Neural progenitor cell (in vitro differentiated cells): ENCODE results near the gene PIK3R6. TPM values are rescaled to one million over a fixed set of nuclear protein-coding genes. Genes with fewer than 3 reads are reported as not detected.

ENCODE experiments used
- DNase-seq: peaks from one replicate; pipeline ENCODE4 v3.0.0-alpha.2; 2016; ENCODE audit warnings: low spot score
- H2AFZ ChIP-seq: fragments of 200-600 bp; sonication (generic); replicated peaks from 2 replicates; pipeline ENCODE4 v1.6.1; 2016; ENCODE audit warnings: antibody characterized with exemption
- H3F3A ChIP-seq: fragments of 200-600 bp; sonication (generic); 2 replicates; pipeline ENCODE4 v1.6.1; 2016; ENCODE audit warnings: antibody characterized with exemption, low read depth
- H3K27ac ChIP-seq: fragments of 200-600 bp; sonication (generic); 2 replicates; pipeline ENCODE4 v1.5.1; 2016; ENCODE audit warnings: mild to moderate bottlenecking
- H3K27me3 ChIP-seq: fragments of 200-600 bp; sonication (generic); 2 replicates; pipeline ENCODE4 v1.6.1; 2016; ENCODE audit warnings: mild to moderate bottlenecking, moderate library complexity
- H3K36me3 ChIP-seq: fragments of 200-600 bp; sonication (generic); 2 replicates; pipeline ENCODE4 v1.5.1; 2016
- H3K4me1 ChIP-seq: fragments of 200-600 bp; sonication (generic); 2 replicates; pipeline ENCODE4 v1.6.1; 2016; ENCODE audit warnings: mixed run types
- H3K4me2 ChIP-seq: fragments of 200-600 bp; sonication (generic); 2 replicates; pipeline ENCODE4 v1.6.1; 2016
- H3K4me3 ChIP-seq: fragments of 200-600 bp; sonication (generic); 2 replicates; pipeline ENCODE4 v1.5.1; 2016
- H3K79me2 ChIP-seq: fragments of 200-600 bp; sonication (generic); 2 replicates; pipeline ENCODE4 v1.6.1; 2016; ENCODE audit warnings: low read depth
- H3K9ac ChIP-seq: fragments of 200-600 bp; sonication (generic); 2 replicates; pipeline ENCODE4 v1.6.1; 2016
- H3K9me3 ChIP-seq: fragments of 200-600 bp; sonication (generic); 2 replicates; pipeline ENCODE4 v1.5.1; 2016; ENCODE audit warnings: low read depth
- H4K20me1 ChIP-seq: fragments of 200-600 bp; sonication (generic); 2 replicates; pipeline ENCODE4 v1.6.1; 2016; ENCODE audit warnings: low read depth
- H3K27ac Mint-ChIP-seq: 3 replicates; pipeline ENCODE4 v1.8.0; 2021; ENCODE audit warnings: mixed read lengths
- H3K27me3 Mint-ChIP-seq: 2 replicates; pipeline ENCODE4 v1.8.0; 2022; ENCODE audit warnings: low read depth, mild to moderate bottlenecking, inconsistent platforms, moderate library complexity, mixed read lengths; ENCODE audit not compliant: insufficient read depth
- H3K36me3 Mint-ChIP-seq: 3 replicates; pipeline ENCODE4 v1.8.0; 2021; ENCODE audit warnings: mixed read lengths
- H3K4me1 Mint-ChIP-seq: 3 replicates; pipeline ENCODE4 v1.8.0; 2021; ENCODE audit warnings: mixed read lengths
- H3K4me3 Mint-ChIP-seq: 3 replicates; pipeline ENCODE4 v1.8.0; 2021; ENCODE audit warnings: mild to moderate bottlenecking, moderate library complexity, mixed read lengths
- H3K9me3 Mint-ChIP-seq: 3 replicates; pipeline ENCODE4 v1.8.0; 2020; ENCODE audit warnings: mixed read lengths
- EZH2 ChIP-seq: fragments of 200-600 bp; sonication (generic); IDR thresholded peaks from 2 replicates; pipeline ENCODE4 v1.6.1; 2017; ENCODE audit warnings: antibody characterized with exemption, mild to moderate bottlenecking, moderate library complexity
- EZH2phosphoT487 ChIP-seq: fragments of 200-600 bp; sonication (generic); IDR thresholded peaks from 2 replicates; pipeline ENCODE4 v1.6.1; 2017; ENCODE audit warnings: antibody characterized with exemption
- total RNA-seq: library from RNA; depleted of rRNA; stranded (reverse); fragments of >200 nt; gene quantifications from 2 replicates; pipeline ENCODE4 v1.2.3, GENCODE V29; 2015; ENCODE audit warnings: low replicate concordance
- TF ChIP-seq, protein P1 (sequence below): fragments of 200-600 bp; sonication (generic); IDR thresholded peaks from 2 replicates; pipeline ENCODE4 v1.5.1; 2017; ENCODE audit warnings: antibody characterized with exemption, mild to moderate bottlenecking

The PIK3R6 gene
- total RNA-seq, 1 donor from 2014 or later, result not detected

DNA sequence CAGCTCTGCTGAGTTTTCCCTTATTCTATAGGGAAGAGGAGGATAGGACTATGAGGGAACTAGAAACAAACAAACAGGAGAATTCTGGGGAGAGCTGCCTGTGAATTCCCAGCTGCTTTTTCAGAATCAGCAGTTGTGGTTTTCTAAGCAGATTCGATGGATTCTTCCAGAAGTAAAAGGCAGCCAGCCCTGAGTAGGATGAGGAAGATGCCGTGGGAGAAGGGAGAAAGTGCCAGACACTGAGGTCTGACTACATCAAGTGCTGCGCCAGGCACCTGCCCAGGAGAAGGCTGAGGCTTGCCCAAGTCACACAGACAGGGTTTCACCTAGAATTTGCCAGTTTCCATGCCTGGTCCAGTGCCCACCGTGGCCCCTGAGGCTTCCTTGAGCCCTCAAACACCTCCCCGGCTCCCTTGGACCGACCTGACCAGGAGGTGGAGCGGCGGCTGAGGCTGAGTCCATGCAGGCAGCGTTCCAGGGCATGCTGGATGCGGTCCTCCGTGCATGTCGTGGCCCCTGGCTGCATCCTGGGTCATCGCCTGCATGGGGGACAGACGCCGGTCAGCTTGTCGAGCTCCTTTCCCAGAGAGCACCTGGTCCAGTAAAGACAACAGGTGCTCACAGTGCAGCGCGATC is 43.6 kb upstream of the PIK3R6 start:
- Histone ChIP-seq H3F3A (no peaks in the 10 kb centered on the region), H3K27me3 (no peaks in the 10 kb centered on the region), H3K4me1 (peaks cover 11% of the 10 kb centered on the region), H3K9ac (no peak overlapping the region), H3K27ac (no peak overlapping the region), H3K4me2 (no peak overlapping the region), H3K79me2 (no peaks in the 10 kb centered on the region), H4K20me1 (no peaks in the 10 kb centered on the region), H2AFZ (no peak overlapping the region), H3K9me3 (no peaks in the 10 kb centered on the region), H3K36me3 (no peaks in the 10 kb centered on the region), H3K4me3 (no peak overlapping the region)
- Mint-ChIP-seq H3K4me1 (peaks cover 7% of the 10 kb centered on the region), H3K27me3 (peaks cover 12% of the 10 kb centered on the region), H3K4me3 (no peak overlapping the region), H3K27ac (no peak overlapping the region), H3K9me3 (no peaks in the 10 kb centered on the region), H3K36me3 (no peaks in the 10 kb centered on the region)
- TF ChIP-seq, protein P1, sequence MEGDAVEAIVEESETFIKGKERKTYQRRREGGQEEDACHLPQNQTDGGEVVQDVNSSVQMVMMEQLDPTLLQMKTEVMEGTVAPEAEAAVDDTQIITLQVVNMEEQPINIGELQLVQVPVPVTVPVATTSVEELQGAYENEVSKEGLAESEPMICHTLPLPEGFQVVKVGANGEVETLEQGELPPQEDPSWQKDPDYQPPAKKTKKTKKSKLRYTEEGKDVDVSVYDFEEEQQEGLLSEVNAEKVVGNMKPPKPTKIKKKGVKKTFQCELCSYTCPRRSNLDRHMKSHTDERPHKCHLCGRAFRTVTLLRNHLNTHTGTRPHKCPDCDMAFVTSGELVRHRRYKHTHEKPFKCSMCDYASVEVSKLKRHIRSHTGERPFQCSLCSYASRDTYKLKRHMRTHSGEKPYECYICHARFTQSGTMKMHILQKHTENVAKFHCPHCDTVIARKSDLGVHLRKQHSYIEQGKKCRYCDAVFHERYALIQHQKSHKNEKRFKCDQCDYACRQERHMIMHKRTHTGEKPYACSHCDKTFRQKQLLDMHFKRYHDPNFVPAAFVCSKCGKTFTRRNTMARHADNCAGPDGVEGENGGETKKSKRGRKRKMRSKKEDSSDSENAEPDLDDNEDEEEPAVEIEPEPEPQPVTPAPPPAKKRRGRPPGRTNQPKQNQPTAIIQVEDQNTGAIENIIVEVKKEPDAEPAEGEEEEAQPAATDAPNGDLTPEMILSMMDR, result no peak
- no peak for TF ChIP-seq EZH2phosphoT487
- DNase-seq, result no peak

DNA sequence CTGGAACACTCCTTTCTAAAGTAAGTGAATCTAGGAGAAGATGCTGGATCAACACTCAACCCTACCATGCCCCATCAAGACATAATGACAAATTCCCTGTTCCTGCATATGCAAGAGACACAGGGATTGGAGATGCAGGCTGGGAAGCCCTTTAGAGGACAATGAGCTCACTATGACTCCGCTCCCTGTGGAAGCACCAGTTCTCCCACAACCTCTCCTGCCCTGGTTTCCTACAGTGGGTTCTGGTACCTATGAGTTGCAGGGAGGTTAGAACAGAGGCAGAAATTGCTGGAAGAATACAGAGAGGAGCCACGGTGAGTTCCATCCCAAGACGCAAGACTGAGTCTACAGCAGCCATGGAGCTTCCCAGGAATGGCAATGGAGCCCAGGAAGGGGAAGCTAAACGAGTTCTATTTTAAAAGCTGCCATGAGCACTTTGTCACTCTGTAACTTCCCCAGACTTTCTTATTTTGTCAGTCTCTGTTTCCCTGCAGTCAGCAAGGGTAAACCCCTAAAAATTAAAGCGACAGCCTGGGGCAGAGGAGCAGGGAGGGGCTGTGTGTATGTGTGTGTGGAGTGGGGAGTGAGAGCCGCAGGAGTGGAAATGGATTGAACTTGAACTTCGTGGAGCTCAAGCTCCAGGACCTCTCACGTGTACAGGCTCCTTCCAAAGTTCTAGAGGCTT is 42.3 kb upstream of the PIK3R6 start:
- peaks cover 7% of the 10 kb centered on the region for H3K4me1 Mint-ChIP-seq
- Histone ChIP-seq H3K4me2 (no peak overlapping the region), H3K27me3 (no peaks in the 10 kb centered on the region), H2AFZ (no peak overlapping the region), H3K79me2 (no peaks in the 10 kb centered on the region), H3K4me1 (peaks cover 11% of the 10 kb centered on the region), H4K20me1 (no peaks in the 10 kb centered on the region), H3F3A (no peaks in the 10 kb centered on the region), H3K9ac (no peak overlapping the region), H3K4me3 (no peak overlapping the region), H3K27ac (no peak overlapping the region), H3K36me3 (no peaks in the 10 kb centered on the region), H3K9me3 (no peaks in the 10 kb centered on the region)
- H3K27ac Mint-ChIP-seq, result no peak overlapping the region
- no peak overlapping the region for H3K4me3 Mint-ChIP-seq
- peaks cover 17% of the 10 kb centered on the region for H3K27me3 Mint-ChIP-seq
- no peaks in the 10 kb centered on the region for H3K36me3 Mint-ChIP-seq
- no peaks in the 10 kb centered on the region for H3K9me3 Mint-ChIP-seq
- DNase-seq, result no peak
- TF ChIP-seq EZH2phosphoT487 (no peak), EZH2 (no peak)
- TF ChIP-seq, protein P1, result no peak

DNA sequence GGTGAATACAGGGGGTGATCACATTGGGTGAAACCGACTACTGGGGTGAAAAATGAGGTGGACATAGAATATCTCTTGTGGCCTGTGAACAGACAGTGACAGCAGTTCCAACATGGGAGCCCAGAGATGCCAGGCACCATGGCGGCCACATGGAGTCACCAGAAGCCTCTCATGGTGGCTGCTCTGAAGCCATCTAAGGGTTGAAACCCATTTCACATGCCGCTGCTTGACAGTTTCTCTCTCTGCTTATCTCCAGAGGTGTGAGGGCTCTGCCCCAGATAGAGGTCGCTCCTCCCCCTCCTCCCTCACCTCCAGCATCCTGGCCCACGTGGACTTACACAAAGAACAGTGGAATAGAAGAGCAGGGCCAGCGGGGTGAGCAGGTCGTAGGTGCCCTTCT is 37.9 kb upstream of the PIK3R6 start:
- Histone ChIP-seq H3K36me3 (no peaks in the 10 kb centered on the region), H4K20me1 (no peaks in the 10 kb centered on the region), H3K9me3 (no peaks in the 10 kb centered on the region), H3K4me1 (no peaks in the 10 kb centered on the region), H3K4me3 (no peak overlapping the region), H3K27me3 (no peaks in the 10 kb centered on the region), H3K79me2 (no peaks in the 10 kb centered on the region), H3K4me2 (no peak overlapping the region), H3K9ac (no peak overlapping the region), H3F3A (no peaks in the 10 kb centered on the region), H2AFZ (no peak overlapping the region), H3K27ac (no peak overlapping the region)
- Mint-ChIP-seq H3K27ac (no peak overlapping the region), H3K9me3 (no peaks in the 10 kb centered on the region), H3K4me3 (no peak overlapping the region), H3K36me3 (no peaks in the 10 kb centered on the region), H3K4me1 (no peaks in the 10 kb centered on the region), H3K27me3 (peaks cover 10% of the 10 kb centered on the region)
- no peak for DNase-seq
- TF ChIP-seq, protein P1, result no peak
- TF ChIP-seq EZH2phosphoT487 (no peak), EZH2 (no peak)
